HepG2 (cell line): ENCODE data around the gene ABCA4. TPM values are rescaled to one million over a fixed set of nuclear protein-coding genes. Genes with fewer than 3 reads are reported as not detected.

Experiments used
- ATAC-seq: fragments of 200-7000 bp; cut with Tn5 transposase; 3 replicates; pipeline ENCODE4 v1.9.1; 2020; ENCODE audit warnings: mild to moderate bottlenecking, moderate library complexity
- BruUV-seq: library from RNA; stranded (reverse); fragments of 400-500 nt; replicated peaks from 2 replicates; lab custom pipeline; 2021; lab: Mats Ljungman, UMichigan
- CTCF ChIA-PET: fragments of 300-600 bp; formaldehyde crosslinking; extraction: SDS; loops from one replicate; lab custom pipeline; 2021; ENCODE audit warnings: low total read pairs, inconsistent platforms, low intra/inter-chr PET ratio; lab: Yijun Ruan, JAX
- POLR2A ChIA-PET: fragments of 350-600 bp; sonication (Branson Sonifier 250); formaldehyde crosslinking; loops from one replicate; lab custom pipeline; 2020; ENCODE audit warnings: antibody characterized with exemption, inconsistent platforms; lab: Yijun Ruan, JAX
- DNase-seq: peaks from one replicate; pipeline ENCODE4 v3.0.0-alpha.2; 2015; ENCODE audit warnings: low spot score
- FAIRE-seq: peaks from 3 replicates; lab custom pipeline; 2011; peaks lifted over from hg19 to GRCh38; lab: Jason Lieb, UNC
- H2AFZ ChIP-seq: one replicate; pipeline ENCODE4 v1.6.1; 2011; ENCODE audit warnings: low read length, inconsistent platforms
- H3K27ac ChIP-seq: fragments of 300-600 bp; 3 replicates; pipeline ENCODE4 v1.8.0; 2011; ENCODE audit warnings: mixed run types, mild to moderate bottlenecking, mixed read lengths, low read length, inconsistent platforms; ENCODE audit not compliant: insufficient read depth; ENCODE audit errors: extremely low read length
- H3K27me3 ChIP-seq, 2 experiments: fragments of 200-600 bp in 1 of 2; 2 replicates in 1 of 2; 3 replicates in 1 of 2; pipeline versions ENCODE4 v1.6.0 to v1.8.0; 2011; ENCODE audit warnings: low read length in 2 of 2, mild to moderate bottlenecking in 2 of 2, moderate library complexity in 2 of 2, inconsistent platforms in 1 of 2; ENCODE audit not compliant: insufficient read depth in 2 of 2, control insufficient read depth in 1 of 2
- H3K36me3 ChIP-seq, 2 experiments: fragments of 200-600 bp in 1 of 2; replicated peaks in 1 of 2; 2 replicates in 1 of 2; 3 replicates in 1 of 2; pipeline versions ENCODE4 v1.5.1 to v1.8.0; 2011; ENCODE audit warnings: low read length in 2 of 2, inconsistent platforms in 1 of 2; ENCODE audit not compliant: insufficient read depth in 2 of 2, control insufficient read depth in 1 of 2
- H3K4me1 ChIP-seq: 2 replicates; pipeline ENCODE4 v1.5.1; 2012; ENCODE audit warnings: low read length, inconsistent platforms; ENCODE audit not compliant: insufficient read depth
- H3K4me2 ChIP-seq: 2 replicates; pipeline ENCODE4 v1.6.0; 2011; ENCODE audit warnings: low read depth, low read length, inconsistent platforms
- H3K4me3 ChIP-seq, 3 experiments: fragments of 200-600 bp in 1 of 3; sonication (generic), shearing (Covaris generic) in 1 of 3; replicated peaks in 1 of 3; 2 replicates each; pipeline ENCODE4 v1.5.1; 2011 to 2016; ENCODE audit warnings: low read length in 3 of 3, inconsistent platforms in 2 of 3, low read depth in 2 of 3, mild to moderate bottlenecking in 2 of 3, control low read depth in 1 of 3, mixed read lengths in 1 of 3; ENCODE audit not compliant: insufficient read depth in 1 of 3
- H3K79me2 ChIP-seq: one replicate; pipeline ENCODE4 v1.6.1; 2011; ENCODE audit warnings: low read length, inconsistent platforms; ENCODE audit not compliant: insufficient read depth
- H3K9ac ChIP-seq: 2 replicates; pipeline ENCODE4 v1.6.0; 2011; ENCODE audit warnings: mild to moderate bottlenecking, low read depth, low read length, inconsistent platforms; ENCODE audit not compliant: insufficient read depth
- H3K9me3 ChIP-seq: 2 replicates; pipeline ENCODE4 v1.5.1; 2012; ENCODE audit warnings: mild to moderate bottlenecking, low read length
- H4K20me1 ChIP-seq: 2 replicates; pipeline ENCODE4 v1.6.0; 2011; ENCODE audit warnings: inconsistent platforms, mild to moderate bottlenecking, low read length, moderate library complexity; ENCODE audit not compliant: insufficient read depth
- ATF5 ChIP-seq: sonication (generic); formaldehyde crosslinking; IDR thresholded peaks from 2 replicates; pipeline ENCODE4 v1.4.0; 2020; ENCODE audit warnings: mild to moderate bottlenecking, low read depth, missing genetic modification reagents
- CEBPZ ChIP-seq: IDR thresholded peaks from 2 replicates; pipeline ENCODE4 v1.6.1; 2012; ENCODE audit warnings: low read length, improper control_type of control experiment
- DNMT1 ChIP-seq: sonication (generic); formaldehyde crosslinking; IDR thresholded peaks from 2 replicates; pipeline ENCODE4 v1.5.1; 2020; ENCODE audit warnings: mild to moderate bottlenecking, missing genetic modification reagents
- IKZF1 ChIP-seq: fragments of 450-650 bp; IDR thresholded peaks from 2 replicates; pipeline ENCODE4 v1.7.1; 2016
- KLF6 ChIP-seq: IDR thresholded peaks from 2 replicates; pipeline ENCODE4 v1.8.0; 2016; ENCODE audit warnings: missing biosample characterization, missing genetic modification reagents
- MYPOP ChIP-seq: sonication (generic); formaldehyde crosslinking; IDR thresholded peaks from 2 replicates; pipeline ENCODE4 v1.8.1; 2023; ENCODE audit warnings: mild to moderate bottlenecking, moderate library complexity, missing genetic modification reagents
- NRL ChIP-seq: sonication (generic); formaldehyde crosslinking; IDR thresholded peaks from 2 replicates; pipeline ENCODE4 v1.5.0; 2020; ENCODE audit warnings: missing genetic modification reagents, mild to moderate bottlenecking, moderate library complexity, borderline replicate concordance
- PLSCR1 ChIP-seq: sonication (generic); formaldehyde crosslinking; IDR thresholded peaks from 2 replicates; pipeline ENCODE4 v1.5.0; 2020; ENCODE audit warnings: missing genetic modification reagents, mild to moderate bottlenecking, borderline replicate concordance
- RXRA ChIP-seq: sonication (generic); formaldehyde crosslinking; IDR thresholded peaks from 2 replicates; pipeline ENCODE4 v1.5.1; 2020; ENCODE audit warnings: missing genetic modification reagents
- TGIF2 ChIP-seq: IDR thresholded peaks from 2 replicates; pipeline ENCODE4 v1.6.1; 2016; ENCODE audit warnings: control low read depth, missing compliant biosample characterization
- UBTF ChIP-seq: sonication (generic); formaldehyde crosslinking; IDR thresholded peaks from 2 replicates; pipeline ENCODE4 v1.4.0; 2020; ENCODE audit warnings: mild to moderate bottlenecking, missing genetic modification reagents
- ZNF337 ChIP-seq: sonication (generic); formaldehyde crosslinking; IDR thresholded peaks from 2 replicates; pipeline ENCODE4 v1.5.1; 2020; ENCODE audit warnings: missing genetic modification reagents, low read depth, mild to moderate bottlenecking, borderline replicate concordance
- ZNF598 ChIP-seq: sonication (generic); formaldehyde crosslinking; IDR thresholded peaks from 2 replicates; pipeline ENCODE4 v1.5.1; 2020; ENCODE audit warnings: mild to moderate bottlenecking, missing genetic modification reagents, borderline replicate concordance
- ZNF746 ChIP-seq: sonication (generic); formaldehyde crosslinking; IDR thresholded peaks from 2 replicates; pipeline ENCODE4 v1.8.0; 2022; ENCODE audit warnings: mild to moderate bottlenecking, missing genetic modification reagents
- ZNF841 ChIP-seq: sonication (generic); formaldehyde crosslinking; IDR thresholded peaks from 2 replicates; pipeline ENCODE4 v1.8.1; 2023; ENCODE audit warnings: missing genetic modification reagents, borderline replicate concordance
- WGBS: methylation state at CpG from one replicate; pipeline ENCODE4 v1.1.6; 2017; ENCODE audit warnings: low lambda C conversion rate; 5-methylcytosine and 5-hydroxymethylcytosine counted together
- in situ Hi-C: cut with HindIII; loops from 2 replicates; pipeline ENCODE4 v1.10.0; 2017; ENCODE audit warnings: low pct_unique_long_range_greater_than_20kb; ENCODE audit not compliant: extremely low pct_ligation_motif_present
- intact Hi-C: fragments of 100-400 bp; cut with micrococcal nuclease; formaldehyde crosslinking; loops from one replicate; pipeline ENCODE4 v1.10.0; 2022; ENCODE audit not compliant: unreplicated experiment
- polyA plus RNA-seq, 8 experiments: library from polyadenylated mRNA; depleted of rRNA in 3 of 8; stranded (reverse) in 7 of 8; unstranded in 1 of 8; fragments of >200 nt; fragmentation: Illumina TruSeq in 4 of 8; extraction: Trizol in 4 of 8; gene quantifications; 2 replicates each; pipeline versions ENCODE4 v1.2.1 to v1.2.3, GENCODE V29; 2011 to 2016; ENCODE audit warnings: low read depth in 4 of 8, missing spikeins in 1 of 8, mixed read lengths in 1 of 8; ENCODE audit not compliant: insufficient read depth in 1 of 8
- total RNA-seq, 5 experiments: library from RNA; depleted of rRNA; stranded (reverse); fragments of >200 nt; fragmentation: Illumina TruSeq; extraction: Trizol; gene quantifications; 2 replicates each; pipeline ENCODE4 v1.2.3, GENCODE V29; 2016; ENCODE audit warnings: low read depth in 1 of 5

ABCA4 gene
- total and polyA plus RNA-seq, 2 of the 13 experiments (the other 11 are each of a cell fraction or from before 2014, with no cell fraction given) = 0.24 to 0.67 TPM

- TF ChIP-seq CEBPZ (no peak), MYPOP (CRISPR knock-in tag) (no peak), KLF6 (CRISPR knock-in tag) (no peak), ZNF598 (CRISPR knock-in tag) (no peak), TGIF2 (CRISPR knock-in tag) (no peak), IKZF1 (no peak), PLSCR1 (no peak), RXRA (CRISPR knock-in tag) (no peak)
Observed at GRCh38 chr1:94087193-94087592, 33.8 kb downstream of the ABCA4 start (continued).

- H3K27me3 ChIP-seq = peaks cover 0 to 8% of the 10 kb centered on the region in 2 experiments; a peak in 2 of 5 replicates
- no peak for FAIRE-seq
- no peak overlapping the region for H3K4me3 ChIP-seq
- H3K4me2 ChIP-seq = no peak overlapping the region
- no peak for ATAC-seq
- in situ Hi-C loops (no loop called here), intact Hi-C loops (no loop called here)
- no TSS peak for BruUV-seq
- no peaks in the 10 kb centered on the region for H3K79me2 ChIP-seq
- CTCF ChIA-PET = no interaction called here
- no peak for DNase-seq
- H3K36me3 ChIP-seq = no peaks in the 10 kb centered on the region
- POLR2A ChIA-PET = interaction anchor here (1.7 kb wide), 1 partner anchor 16 kb away, joined by 5 read pairs; no protein-coding TSS in a partner anchor
- H2AFZ ChIP-seq = no peak overlapping the region
- peaks cover 18% of the 10 kb centered on the region for H3K4me1 ChIP-seq
- no peaks in the 10 kb centered on the region for H3K9me3 ChIP-seq
- 18% methylated on average over 6 of the region's 6 CpGs for WGBS
- H3K9ac ChIP-seq = no peak overlapping the region
- no peaks in the 10 kb centered on the region for H4K20me1 ChIP-seq
- H3K27ac ChIP-seq = no peak overlapping the region
- TF ChIP-seq ZNF841 (no peak), ZNF337 (CRISPR knock-in tag) (no peak), DNMT1 (no peak), NRL (no peak), ATF5 (CRISPR knock-in tag) (no peak), ZNF746 (CRISPR knock-in tag) (no peak), UBTF (no peak)
Observed at GRCh38 chr1:94084547-94084946, 36.4 kb downstream of the ABCA4 start.
